Heart left ventricle (tissue), 13 donors: Measurements from ENCODE around the gene HOXB1.

Experiments
- CTCF ChIP-seq, 12 donors: fragments of 200-600 bp; sonication (generic) in 4 of 12; IDR thresholded peaks; one replicate each; pipeline versions ENCODE4 v1.5.0 to v1.8.0; 2018 to 2022; ENCODE audit warnings: antibody characterized with exemption in 12 of 12, mild to moderate bottlenecking in 5 of 12
- POLR2A ChIP-seq, 2 donors: fragments of 450-650 bp; IDR thresholded peaks; one replicate each; pipeline ENCODE4 v1.6.1; 2017; ENCODE audit warnings: antibody characterized with exemption in 2 of 2, mild to moderate bottlenecking in 2 of 2, moderate library complexity in 2 of 2
- donor health status: ischemic (EF 13 %, LVEDD 7.1; RV severe dilation, severe dysfunction).
- donor health status: DM: no; HTN: yes; CAD: no.
- donor health status: DM: no; HTN: no; CAD: no.
- donor health status: ischemic (EF 25% LVEDD 6.9; RV normal size, moderate dysfunction).
- donor health status: ischemic (EF 25% LVEDD 5.7; RV mildly dilated, moderate dysfunction).
- donor health status: ischemic (EF 35%, LVEDD 5.7; RV mildly dilated, moderate dysfunction).
- donor health status: nonischemic (EF 11% LVEDD 7.7; RV severe dilation, severe dysfunction).
- donor health status: DM: yes; HTN: yes; CAD: no.
- donor health status: PGD.
- donor health status: ischemic (EF 29% LVEDD 5.4; RV normal size, mild dysfunction).
- donor health status: nonischemic (EF 23%, LVEDD 6.1; RV moderate dilation, normal function).

GRCh38 chr17:48575673-48576478 is 45.1 kb upstream of the HOXB1 start:
- TF ChIP-seq CTCF (IDR thresholded peaks at IDR 0.05) = no peak
- no peak for TF ChIP-seq POLR2A (IDR thresholded peaks at IDR 0.05)
